HEK293 (cell line): Measurements from ENCODE around the gene ZNF654.

ENCODE experiments used
- CTCF ChIA-PET: fragments of 350-600 bp; formaldehyde crosslinking; extraction: SDS; loops from one replicate; lab custom pipeline; 2021; ENCODE audit warnings: antibody characterized with exemption; lab: Yijun Ruan, JAX
- POLR2A ChIA-PET: fragments of 300-600 bp; formaldehyde crosslinking; extraction: SDS; loops from one replicate; lab custom pipeline; 2020; ENCODE audit warnings: antibody characterized with exemption, inconsistent platforms; lab: Yijun Ruan, JAX
- H3K27ac ChIP-seq: fragments of 200-500 bp; sonication (Bioruptor generic); 2 replicates; pipeline ENCODE4 v1.5.1; 2014; ENCODE audit warnings: low read depth, low read length, control low read depth, inconsistent platforms; ENCODE audit errors: extremely low read depth
- H3K36me3 ChIP-seq, 2 experiments: fragments of 200-500 bp in 1 of 2; sonication (Bioruptor generic) in 1 of 2; 1 replicate in 1 of 2; 2 replicates in 1 of 2; pipeline ENCODE4 v1.5.1; 2014 to 2017; ENCODE audit warnings: inconsistent platforms in 2 of 2, low read length in 2 of 2; ENCODE audit not compliant: control insufficient read depth in 2 of 2, insufficient read depth in 1 of 2
- H3K4me1 ChIP-seq: fragments of 200-500 bp; sonication (Bioruptor generic); 2 replicates; pipeline ENCODE4 v1.5.1; 2014; ENCODE audit warnings: mild to moderate bottlenecking, low read length, inconsistent platforms; ENCODE audit not compliant: control insufficient read depth, insufficient read depth
- H3K4me3 ChIP-seq: 2 replicates; pipeline ENCODE4 v1.5.1; 2011; ENCODE audit warnings: low read depth, mild to moderate bottlenecking, control low read depth, low read length, moderate library complexity
- H3K9me3 ChIP-seq: fragments of 200-500 bp; sonication (Bioruptor generic); 2 replicates; pipeline ENCODE4 v1.5.1; 2014; ENCODE audit warnings: low read depth, low read length, inconsistent platforms; ENCODE audit not compliant: control insufficient read depth, insufficient read depth
- BCL11A ChIP-seq: fragments of 450-650 bp; formaldehyde crosslinking; IDR thresholded peaks from 2 replicates; pipeline ENCODE4 v1.5.1; 2016; ENCODE audit warnings: low read depth, missing biosample characterization, missing genetic modification characterization
- EGR2 ChIP-seq: fragments of 450-650 bp; formaldehyde crosslinking; IDR thresholded peaks from 2 replicates; pipeline ENCODE4 v1.5.1; 2016; ENCODE audit warnings: low read depth, missing biosample characterization, missing genetic modification characterization
- GLIS2 ChIP-seq: fragments of 450-650 bp; formaldehyde crosslinking; IDR thresholded peaks from 2 replicates; pipeline ENCODE4 v1.5.1; 2016; ENCODE audit warnings: missing biosample characterization, missing genetic modification characterization
- HOXA7 ChIP-seq: sonication (generic); formaldehyde crosslinking; IDR thresholded peaks from 2 replicates; pipeline ENCODE4 v1.8.1; 2022; ENCODE audit warnings: missing genetic modification reagents, borderline replicate concordance
- MYNN ChIP-seq: fragments of 450-650 bp; formaldehyde crosslinking; IDR thresholded peaks from 2 replicates; pipeline ENCODE4 v1.5.1; 2016; ENCODE audit warnings: missing biosample characterization, missing genetic modification characterization, borderline replicate concordance
- SETDB1 ChIP-seq: IDR thresholded peaks from one replicate; pipeline ENCODE4 v1.6.1; 2017; ENCODE audit warnings: mild to moderate bottlenecking, low read length, moderate library complexity, mixed read lengths; ENCODE audit not compliant: insufficient read length
- SP7 ChIP-seq: fragments of 450-650 bp; formaldehyde crosslinking; IDR thresholded peaks from 2 replicates; pipeline ENCODE4 v1.5.1; 2016; ENCODE audit warnings: missing biosample characterization, missing genetic modification characterization
- ZNF155 ChIP-seq: fragments of 450-650 bp; formaldehyde crosslinking; IDR thresholded peaks from 2 replicates; pipeline ENCODE4 v1.5.1; 2016; ENCODE audit warnings: missing biosample characterization, missing genetic modification characterization
- ZNF16 ChIP-seq: fragments of 450-650 bp; formaldehyde crosslinking; IDR thresholded peaks from 2 replicates; pipeline ENCODE4 v1.5.1; 2016; ENCODE audit warnings: low read depth, missing biosample characterization, missing genetic modification characterization
- ZNF274 ChIP-seq, 2 experiments: fragments of 200-500 bp in 1 of 2; fragments of 450-650 bp in 1 of 2; sonication (Bioruptor generic) in 1 of 2; formaldehyde crosslinking in 1 of 2; IDR thresholded peaks; 2 replicates each; pipeline versions ENCODE4 v1.5.1 to v1.6.1; 2014 to 2016; ENCODE audit warnings: borderline replicate concordance in 1 of 2, inconsistent platforms in 1 of 2, low read length in 1 of 2, missing biosample characterization in 1 of 2, missing genetic modification characterization in 1 of 2
- ZNF350 ChIP-seq: fragments of 450-650 bp; formaldehyde crosslinking; IDR thresholded peaks from 2 replicates; pipeline ENCODE4 v1.5.0; 2017; ENCODE audit warnings: missing biosample characterization, mild to moderate bottlenecking, missing genetic modification characterization
- ZNF521 ChIP-seq: fragments of 450-650 bp; formaldehyde crosslinking; IDR thresholded peaks from 2 replicates; pipeline ENCODE4 v1.5.1; 2017; ENCODE audit warnings: missing biosample characterization, mild to moderate bottlenecking, missing genetic modification characterization
- ZNF529 ChIP-seq: fragments of 450-650 bp; formaldehyde crosslinking; IDR thresholded peaks from 2 replicates; pipeline ENCODE4 v1.5.1; 2017; ENCODE audit warnings: missing genetic modification characterization, missing biosample characterization; ENCODE audit not compliant: insufficient replicate concordance
- ZNF555 ChIP-seq: fragments of 450-650 bp; formaldehyde crosslinking; conservative IDR thresholded peaks from 2 replicates; pipeline ENCODE4 v1.5.1; 2017; ENCODE audit warnings: missing biosample characterization, mild to moderate bottlenecking, missing genetic modification characterization, inconsistent platforms
- ZNF560 ChIP-seq: fragments of 450-650 bp; formaldehyde crosslinking; IDR thresholded peaks from 2 replicates; pipeline ENCODE4 v1.5.1; 2017; ENCODE audit warnings: missing biosample characterization, missing genetic modification characterization, borderline replicate concordance
- ZNF621 ChIP-seq: fragments of 450-650 bp; formaldehyde crosslinking; IDR thresholded peaks from 2 replicates; pipeline ENCODE4 v1.5.1; 2017; ENCODE audit warnings: missing biosample characterization, missing genetic modification characterization
- ZNF626 ChIP-seq: fragments of 450-650 bp; sonication (Bioruptor Pico); formaldehyde crosslinking; IDR thresholded peaks from 2 replicates; pipeline ENCODE4 v1.5.1; 2018; ENCODE audit warnings: missing biosample characterization, missing genetic modification characterization, inconsistent platforms
- ZNF658 ChIP-seq: fragments of 450-650 bp; formaldehyde crosslinking; IDR thresholded peaks from 2 replicates; pipeline ENCODE4; 2016; ENCODE audit warnings: missing biosample characterization, missing genetic modification characterization
- ZNF677 ChIP-seq: fragments of 450-650 bp; IDR thresholded peaks from 2 replicates; pipeline ENCODE4 v1.5.0; 2018; ENCODE audit warnings: missing biosample characterization, mild to moderate bottlenecking, missing genetic modification characterization, moderate library complexity
- ZNF707 ChIP-seq: fragments of 450-650 bp; formaldehyde crosslinking; IDR thresholded peaks from 2 replicates; pipeline ENCODE4 v1.5.1; 2016; ENCODE audit warnings: missing biosample characterization, missing genetic modification characterization
- ZNF76 ChIP-seq: fragments of 450-650 bp; formaldehyde crosslinking; IDR thresholded peaks from 2 replicates; pipeline ENCODE4; 2016; ENCODE audit warnings: low read depth, missing biosample characterization, missing genetic modification characterization, borderline replicate concordance
- ZNF777 ChIP-seq: fragments of 450-650 bp; formaldehyde crosslinking; IDR thresholded peaks from 2 replicates; pipeline ENCODE4 v1.5.1; 2017; ENCODE audit warnings: missing biosample characterization, missing genetic modification characterization, borderline replicate concordance
- ZNF830 ChIP-seq: fragments of 450-650 bp; IDR thresholded peaks from 2 replicates; pipeline ENCODE4 v1.5.0; 2018; ENCODE audit warnings: missing biosample characterization, missing genetic modification characterization, low read depth, mild to moderate bottlenecking, moderate library complexity
- TF ChIP-seq, protein P1 (sequence below): fragments of 450-650 bp; formaldehyde crosslinking; IDR thresholded peaks from 2 replicates; pipeline ENCODE4 v1.5.1; 2017; ENCODE audit warnings: missing biosample characterization, missing genetic modification characterization
- TF ChIP-seq, protein P2 (sequence below): fragments of 450-650 bp; IDR thresholded peaks from 2 replicates; pipeline ENCODE4 v1.5.1; 2018; ENCODE audit warnings: missing biosample characterization, mild to moderate bottlenecking, missing genetic modification characterization

Gene ZNF654

GRCh38 chr3:88041005-88041404, 18.1 kb upstream of the ZNF654 start:
- CTCF ChIA-PET: no interaction called here
- no peak for TF ChIP-seq SP7
- no peak for TF ChIP-seq ZNF274 (IDR thresholded peaks at IDR 0.05; ENCODE audit: low read length)
- no peak for TF ChIP-seq ZNF274 (tag by site-specific recombination; IDR thresholded peaks at IDR 0.05; ENCODE audit: borderline replicate concordance)
- TF ChIP-seq ZNF777: no peak
- no peak for TF ChIP-seq ZNF155 (tag by site-specific recombination)
- no peak for TF ChIP-seq ZNF560 (tag by site-specific recombination)
- no peak for TF ChIP-seq ZNF621 (tag by site-specific recombination)
- TF ChIP-seq ZNF677: no peak
- no peak for TF ChIP-seq ZNF350 (tag by site-specific recombination)
- TF ChIP-seq ZNF658 (tag by site-specific recombination): no peak
- no peak for TF ChIP-seq BCL11A (tag by site-specific recombination)
- TF ChIP-seq ZNF76: no peak
- TF ChIP-seq ZNF16: no peak
- no peak for TF ChIP-seq SETDB1
- no peak for TF ChIP-seq ZNF555
- TF ChIP-seq ZNF830 (tag by site-specific recombination): no peak
- TF ChIP-seq EGR2 (tag by site-specific recombination): no peak
- no peak for TF ChIP-seq ZNF521
- no peak for TF ChIP-seq ZNF707
- no peak for TF ChIP-seq MYNN (tag by site-specific recombination)
- Histone ChIP-seq H3K4me3 (no peak overlapping the region), H3K9me3 (no peaks in the 10 kb centered on the region), H3K4me1 (no peaks in the 10 kb centered on the region), H3K36me3 (no peaks in the 10 kb centered on the region), H3K27ac (no peak overlapping the region)
- POLR2A ChIA-PET: interaction anchor here (0.6 kb wide), 1 partner anchor 18 kb away, joined by 3 read pairs; the partner anchor contains the start of genes CGGBP1 and ZNF654

DNA sequence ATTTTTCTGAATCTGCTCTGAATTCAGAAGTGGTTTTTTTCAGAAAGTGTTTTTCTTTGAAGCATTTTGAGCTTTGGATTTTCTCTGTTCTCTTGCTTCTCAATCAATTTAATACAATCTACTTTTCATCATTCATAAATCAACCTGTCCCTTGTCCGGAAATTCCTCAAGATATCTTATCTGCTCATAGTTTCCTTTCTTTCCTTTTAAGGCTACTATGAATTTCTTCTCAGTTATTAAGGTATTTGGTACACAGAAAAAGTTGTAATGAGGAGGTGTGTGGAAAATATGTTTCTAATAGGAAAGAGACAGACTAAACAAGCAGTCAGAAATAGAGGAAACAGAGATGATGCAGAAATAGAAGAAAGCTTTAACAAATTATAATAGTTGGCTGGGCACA, 14.6 kb upstream of the ZNF654 start:
- ChIA-PET CTCF (interaction anchor here (1.0 kb wide), 1 partner anchor 69 kb away, joined by 5 read pairs; no protein-coding TSS in a partner anchor), POLR2A (no interaction called here)
- Histone ChIP-seq H3K27ac (no peak overlapping the region), H3K36me3 (no peaks in the 10 kb centered on the region), H3K4me3 (no peak overlapping the region), H3K9me3 (no peaks in the 10 kb centered on the region), H3K4me1 (no peaks in the 10 kb centered on the region)
- TF ChIP-seq HOXA7: no peak
- no peak for TF ChIP-seq ZNF626 (tag by site-specific recombination)
- TF ChIP-seq GLIS2 (tag by site-specific recombination): no peak
- TF ChIP-seq ZNF529 (tag by site-specific recombination): no peak
- TF ChIP-seq, protein P1, sequence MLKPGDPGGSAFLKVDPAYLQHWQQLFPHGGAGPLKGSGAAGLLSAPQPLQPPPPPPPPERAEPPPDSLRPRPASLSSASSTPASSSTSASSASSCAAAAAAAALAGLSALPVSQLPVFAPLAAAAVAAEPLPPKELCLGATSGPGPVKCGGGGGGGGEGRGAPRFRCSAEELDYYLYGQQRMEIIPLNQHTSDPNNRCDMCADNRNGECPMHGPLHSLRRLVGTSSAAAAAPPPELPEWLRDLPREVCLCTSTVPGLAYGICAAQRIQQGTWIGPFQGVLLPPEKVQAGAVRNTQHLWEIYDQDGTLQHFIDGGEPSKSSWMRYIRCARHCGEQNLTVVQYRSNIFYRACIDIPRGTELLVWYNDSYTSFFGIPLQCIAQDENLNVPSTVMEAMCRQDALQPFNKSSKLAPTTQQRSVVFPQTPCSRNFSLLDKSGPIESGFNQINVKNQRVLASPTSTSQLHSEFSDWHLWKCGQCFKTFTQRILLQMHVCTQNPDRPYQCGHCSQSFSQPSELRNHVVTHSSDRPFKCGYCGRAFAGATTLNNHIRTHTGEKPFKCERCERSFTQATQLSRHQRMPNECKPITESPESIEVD: no peak
- TF ChIP-seq, protein P2, sequence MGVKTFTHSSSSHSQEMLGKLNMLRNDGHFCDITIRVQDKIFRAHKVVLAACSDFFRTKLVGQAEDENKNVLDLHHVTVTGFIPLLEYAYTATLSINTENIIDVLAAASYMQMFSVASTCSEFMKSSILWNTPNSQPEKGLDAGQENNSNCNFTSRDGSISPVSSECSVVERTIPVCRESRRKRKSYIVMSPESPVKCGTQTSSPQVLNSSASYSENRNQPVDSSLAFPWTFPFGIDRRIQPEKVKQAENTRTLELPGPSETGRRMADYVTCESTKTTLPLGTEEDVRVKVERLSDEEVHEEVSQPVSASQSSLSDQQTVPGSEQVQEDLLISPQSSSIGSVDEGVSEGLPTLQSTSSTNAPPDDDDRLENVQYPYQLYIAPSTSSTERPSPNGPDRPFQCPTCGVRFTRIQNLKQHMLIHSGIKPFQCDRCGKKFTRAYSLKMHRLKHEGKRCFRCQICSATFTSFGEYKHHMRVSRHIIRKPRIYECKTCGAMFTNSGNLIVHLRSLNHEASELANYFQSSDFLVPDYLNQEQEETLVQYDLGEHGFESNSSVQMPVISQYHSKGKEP (tag by site-specific recombination): no peak
- TF ChIP-seq ZNF155 (tag by site-specific recombination): no peak
- TF ChIP-seq, all 188 proteins: peak for 0
